Endothelial cell of umbilical vein (primary cell): ENCODE data around the gene HECTD4. TPM values are rescaled to one million over a fixed set of nuclear protein-coding genes. Genes with fewer than 3 reads are reported as not detected.

Experiments
- BruUV-seq: library from RNA; stranded (reverse); fragments of 400-500 nt; replicated peaks from 2 replicates; lab custom pipeline; 2021; lab: Mats Ljungman, UMichigan
- CTCF ChIA-PET: fragments of 300-600, 350-600 bp; sonication (Branson Sonifier 250); formaldehyde crosslinking; loops from one replicate; lab custom pipeline; 2021; ENCODE audit warnings: antibody characterized with exemption, inconsistent platforms; lab: Charles Lee
- POLR2A ChIA-PET: fragments of 300-600, 350-600 bp; sonication (Branson Sonifier 250); formaldehyde crosslinking; loops from one replicate; lab custom pipeline; 2021; ENCODE audit warnings: antibody characterized with exemption, inconsistent platforms; lab: Charles Lee
- DNase-seq: peaks from one replicate; pipeline ENCODE4 v3.0.0-alpha.2; 2011; ENCODE audit warnings: low read depth, low spot score
- FAIRE-seq: peaks from 2 replicates; lab custom pipeline; 2011; peaks lifted over from hg19 to GRCh38; lab: Jason Lieb, UNC
- H2AFZ ChIP-seq: 2 replicates; pipeline ENCODE4 v1.6.0; 2012; ENCODE audit warnings: low read depth, low read length, control low read depth, inconsistent platforms
- H3K27ac ChIP-seq: 2 replicates; pipeline ENCODE4 v1.5.1; 2011; ENCODE audit warnings: low read depth, mild to moderate bottlenecking, control low read depth, low read length, moderate library complexity; ENCODE audit not compliant: insufficient read depth
- H3K27me3 ChIP-seq, 2 experiments: 2 replicates each; pipeline versions ENCODE4 v1.6.0 to v1.6.1; 2011; ENCODE audit warnings: low read length in 2 of 2, mixed read lengths in 1 of 2; ENCODE audit not compliant: control insufficient read depth in 2 of 2, insufficient read depth in 2 of 2
- H3K36me3 ChIP-seq, 2 experiments: 2 replicates in 1 of 2; 3 replicates in 1 of 2; pipeline ENCODE4 v1.5.1; 2011; ENCODE audit warnings: low read length in 2 of 2, mild to moderate bottlenecking in 1 of 2, moderate library complexity in 1 of 2; ENCODE audit not compliant: control insufficient read depth in 2 of 2, insufficient read depth in 2 of 2; ENCODE audit errors: extremely low read depth in 1 of 2
- H3K4me1 ChIP-seq: 3 replicates; pipeline ENCODE4 v1.5.1; 2011; ENCODE audit warnings: mild to moderate bottlenecking, low read length; ENCODE audit not compliant: control insufficient read depth, insufficient read depth; ENCODE audit errors: extremely low read depth
- H3K4me2 ChIP-seq: 2 replicates; pipeline ENCODE4 v1.6.1; 2011; ENCODE audit warnings: low read length, control low read depth, mixed read lengths; ENCODE audit not compliant: insufficient read depth
- H3K4me3 ChIP-seq, 3 experiments: fragments of 200-600 bp in 1 of 3; sonication (generic), shearing (Covaris generic) in 1 of 3; replicated peaks in 1 of 3; 2 replicates each; pipeline ENCODE4 v1.5.1; 2011 to 2016; ENCODE audit warnings: control low read depth in 3 of 3, low read length in 3 of 3, mild to moderate bottlenecking in 2 of 3, inconsistent platforms in 1 of 3, low read depth in 1 of 3, moderate library complexity in 1 of 3; ENCODE audit not compliant: insufficient read depth in 1 of 3
- H3K79me2 ChIP-seq: 2 replicates; pipeline ENCODE4 v1.6.0; 2012; ENCODE audit warnings: low read length, inconsistent platforms; ENCODE audit not compliant: control insufficient read depth, insufficient read depth
- H3K9ac ChIP-seq: replicated peaks from 2 replicates; pipeline ENCODE3; 2011; ENCODE audit warnings: low read length, control low read depth; ENCODE audit not compliant: insufficient read depth; ENCODE audit errors: extremely low read depth
- H3K9me1 ChIP-seq: replicated peaks from 3 replicates; pipeline ENCODE4 v1.6.0; 2011; ENCODE audit warnings: mild to moderate bottlenecking, low read length; ENCODE audit not compliant: control insufficient read depth, insufficient read depth; ENCODE audit errors: extremely low read depth
- H3K9me3 ChIP-seq: replicated peaks from 2 replicates; pipeline ENCODE4 v1.5.1; 2012; ENCODE audit warnings: low read length, inconsistent platforms; ENCODE audit not compliant: control insufficient read depth, insufficient read depth
- H4K20me1 ChIP-seq: replicated peaks from 2 replicates; pipeline ENCODE3; 2011; ENCODE audit warnings: mild to moderate bottlenecking, low read length; ENCODE audit not compliant: control insufficient read depth, insufficient read depth; ENCODE audit errors: extremely low read depth
- EZH2 ChIP-seq: IDR thresholded peaks from 2 replicates; pipeline ENCODE4 v1.6.1; 2012; ENCODE audit warnings: borderline replicate concordance, low read depth, mild to moderate bottlenecking, moderate library complexity, low read length, inconsistent platforms; ENCODE audit not compliant: severe bottlenecking
- FOS ChIP-seq: IDR thresholded peaks from 2 replicates; pipeline ENCODE4 v1.6.1; 2011; ENCODE audit warnings: mild to moderate bottlenecking, low read length, moderate library complexity, borderline replicate concordance; ENCODE audit not compliant: insufficient read depth
- GATA2 ChIP-seq: IDR thresholded peaks from 2 replicates; pipeline ENCODE4 v1.7.0; 2011; ENCODE audit warnings: low read depth, mild to moderate bottlenecking, moderate library complexity, mixed read lengths, low read length; ENCODE audit not compliant: insufficient read length, insufficient read depth
- JUN ChIP-seq: IDR thresholded peaks from 2 replicates; pipeline ENCODE4 v1.6.1; 2011; ENCODE audit warnings: borderline replicate concordance, low read depth; ENCODE audit not compliant: insufficient read length, insufficient read depth
- MYC ChIP-seq: IDR thresholded peaks from one replicate; pipeline ENCODE4 v1.6.1; 2011; ENCODE audit warnings: mild to moderate bottlenecking, low read depth, low read length
- POLR2A ChIP-seq: IDR thresholded peaks from 2 replicates; pipeline ENCODE4 v1.6.1; 2012; ENCODE audit warnings: low read depth, mild to moderate bottlenecking, control low read depth, low read length
- POLR2AphosphoS5 ChIP-seq: IDR thresholded peaks from 2 replicates; pipeline ENCODE4 v1.6.1; 2012; ENCODE audit warnings: low read depth, mild to moderate bottlenecking, control low read depth, low read length, moderate library complexity; ENCODE audit not compliant: insufficient read depth
- dilution Hi-C: fragments of 300-500 bp; cut with MboI; formaldehyde crosslinking; loops from one replicate; pipeline ENCODE4 v1.15.0; 2019; ENCODE audit warnings: low sequenced_read_pairs; ENCODE audit not compliant: extremely low pct_ligation_motif_present
- intact Hi-C: fragments of 100-400 bp; cut with micrococcal nuclease; formaldehyde crosslinking; loops from one replicate; pipeline ENCODE4 v1.10.0; 2022
- polyA plus RNA-seq, 4 experiments: library from polyadenylated mRNA; depleted of rRNA in 3 of 4; stranded (reverse) in 3 of 4; unstranded in 1 of 4; fragments of >200 nt; gene quantifications; 2 replicates each; pipeline versions ENCODE4 v1.2.1 to v1.2.3, GENCODE V29; 2011 to 2012; ENCODE audit warnings: missing spikeins in 1 of 4
- total RNA-seq: library from RNA; stranded (reverse); gene quantifications from 2 replicates; pipeline ENCODE4 v1.2.3, GENCODE V29; 2021
- TF ChIP-seq, protein P1 (sequence below): IDR thresholded peaks from 2 replicates; pipeline ENCODE4 v1.6.1; 2011; ENCODE audit not compliant: insufficient read depth, insufficient read length
- TF ChIP-seq, protein P2 (sequence below), 2 donors: IDR thresholded peaks; 1 replicate in 1 of 2; 2 replicates in 1 of 2; pipeline ENCODE4 v1.5.1; 2011; ENCODE audit warnings: low read length in 2 of 2, mild to moderate bottlenecking in 2 of 2, moderate library complexity in 2 of 2, control low read depth in 1 of 2, inconsistent platforms in 1 of 2, low read depth in 1 of 2; ENCODE audit not compliant: insufficient read depth in 1 of 2; ENCODE audit errors: extremely low read depth in 1 of 2

Gene HECTD4
- total and polyA plus RNA-seq, 2 donors (not counting 3 experiments of a cell fraction or from before 2014, with no cell fraction given) = 9.7 to 47.7 TPM

DNA sequence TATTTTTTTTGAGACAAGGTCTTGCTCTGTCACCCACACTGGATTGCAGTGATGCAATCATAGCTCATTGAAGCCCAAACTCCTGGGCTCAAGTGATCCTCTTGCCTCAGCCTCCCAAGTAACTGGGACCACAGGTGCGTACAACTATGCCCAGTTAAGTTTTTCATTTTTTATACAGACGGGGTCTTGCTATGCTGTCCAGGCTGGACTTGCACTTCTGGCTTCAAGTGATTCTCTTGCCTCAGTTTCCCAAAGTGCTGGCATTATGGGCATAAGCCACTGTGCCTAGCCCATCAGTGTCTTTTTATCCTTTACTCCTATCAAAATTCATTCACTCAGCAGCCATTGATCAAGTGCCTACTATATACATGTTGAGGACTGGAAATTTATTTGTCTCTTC lies 45.5 kb upstream of the HECTD4 start:
- CTCF ChIA-PET = no interaction called here
- FAIRE-seq = no peak

More for the DNA sequence above, 45.5 kb upstream of the HECTD4 start:
- POLR2A ChIA-PET = interaction anchor here (0.6 kb wide), 1 partner anchor 27 kb away, joined by 3 read pairs; no protein-coding TSS in a partner anchor
- Histone ChIP-seq H3K36me3 (no peaks in the 10 kb centered on the region), H2AFZ (no peak overlapping the region), H3K9me3 (no peaks in the 10 kb centered on the region), H3K27me3 (no peaks in the 10 kb centered on the region), H3K4me3 (no peak overlapping the region), H3K4me2 (no peak overlapping the region), H3K27ac (no peak overlapping the region), H3K9me1 (no peaks in the 10 kb centered on the region), H3K79me2 (peaks cover 92% of the 10 kb centered on the region), H4K20me1 (peaks cover 3% of the 10 kb centered on the region), H3K4me1 (no peaks in the 10 kb centered on the region), H3K9ac (no peak overlapping the region)
- no peak for DNase-seq
- BruUV-seq = no TSS peak
- dilution Hi-C loops (no loop called here), intact Hi-C loops (no loop called here)
- no peak for TF ChIP-seq GATA2
- TF ChIP-seq POLR2AphosphoS5 = no peak
- TF ChIP-seq, protein P1, sequence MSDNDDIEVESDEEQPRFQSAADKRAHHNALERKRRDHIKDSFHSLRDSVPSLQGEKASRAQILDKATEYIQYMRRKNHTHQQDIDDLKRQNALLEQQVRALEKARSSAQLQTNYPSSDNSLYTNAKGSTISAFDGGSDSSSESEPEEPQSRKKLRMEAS = no peak
- no peak for TF ChIP-seq FOS
- TF ChIP-seq JUN = no peak
- TF ChIP-seq EZH2 = no peak
- TF ChIP-seq, protein P2, sequence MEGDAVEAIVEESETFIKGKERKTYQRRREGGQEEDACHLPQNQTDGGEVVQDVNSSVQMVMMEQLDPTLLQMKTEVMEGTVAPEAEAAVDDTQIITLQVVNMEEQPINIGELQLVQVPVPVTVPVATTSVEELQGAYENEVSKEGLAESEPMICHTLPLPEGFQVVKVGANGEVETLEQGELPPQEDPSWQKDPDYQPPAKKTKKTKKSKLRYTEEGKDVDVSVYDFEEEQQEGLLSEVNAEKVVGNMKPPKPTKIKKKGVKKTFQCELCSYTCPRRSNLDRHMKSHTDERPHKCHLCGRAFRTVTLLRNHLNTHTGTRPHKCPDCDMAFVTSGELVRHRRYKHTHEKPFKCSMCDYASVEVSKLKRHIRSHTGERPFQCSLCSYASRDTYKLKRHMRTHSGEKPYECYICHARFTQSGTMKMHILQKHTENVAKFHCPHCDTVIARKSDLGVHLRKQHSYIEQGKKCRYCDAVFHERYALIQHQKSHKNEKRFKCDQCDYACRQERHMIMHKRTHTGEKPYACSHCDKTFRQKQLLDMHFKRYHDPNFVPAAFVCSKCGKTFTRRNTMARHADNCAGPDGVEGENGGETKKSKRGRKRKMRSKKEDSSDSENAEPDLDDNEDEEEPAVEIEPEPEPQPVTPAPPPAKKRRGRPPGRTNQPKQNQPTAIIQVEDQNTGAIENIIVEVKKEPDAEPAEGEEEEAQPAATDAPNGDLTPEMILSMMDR (IDR thresholded peaks at IDR 0.05; ENCODE audit: extremely low read depth in 1 of 2, insufficient read depth in 1 of 2, low read depth in 1 of 2, low read length in 2 of 2) = no peak
- no peak for TF ChIP-seq POLR2A
- TF ChIP-seq MYC = no peak
